Measurements from ENCODE around the gene POLR1C.
"Not testable (repeated sequence)": the region's sequence is repeated elsewhere in the genome, so short reads cannot be mapped to it uniquely, and the experiment has no call there.

Gene POLR1C

DNA sequence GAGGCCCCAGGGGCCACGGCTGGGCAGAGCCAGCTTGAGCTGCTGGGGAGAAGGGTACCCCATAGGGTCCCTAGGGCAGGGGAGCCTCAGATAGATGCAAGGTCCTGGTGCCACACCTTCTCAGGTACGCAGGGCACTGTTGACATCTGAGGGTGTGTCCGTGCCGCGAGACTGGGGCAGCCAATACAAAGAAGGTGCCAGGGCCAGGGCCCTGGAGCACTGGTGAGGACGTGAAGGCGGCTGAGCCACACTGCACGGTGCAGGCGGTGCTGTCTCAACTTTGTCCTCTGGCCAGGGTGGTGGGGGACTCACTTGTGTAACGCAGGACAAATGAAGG, 6.1 kb upstream of the POLR1C start:
- DNase-seq (ENCODE audit: low read depth) = no peak

DNA sequence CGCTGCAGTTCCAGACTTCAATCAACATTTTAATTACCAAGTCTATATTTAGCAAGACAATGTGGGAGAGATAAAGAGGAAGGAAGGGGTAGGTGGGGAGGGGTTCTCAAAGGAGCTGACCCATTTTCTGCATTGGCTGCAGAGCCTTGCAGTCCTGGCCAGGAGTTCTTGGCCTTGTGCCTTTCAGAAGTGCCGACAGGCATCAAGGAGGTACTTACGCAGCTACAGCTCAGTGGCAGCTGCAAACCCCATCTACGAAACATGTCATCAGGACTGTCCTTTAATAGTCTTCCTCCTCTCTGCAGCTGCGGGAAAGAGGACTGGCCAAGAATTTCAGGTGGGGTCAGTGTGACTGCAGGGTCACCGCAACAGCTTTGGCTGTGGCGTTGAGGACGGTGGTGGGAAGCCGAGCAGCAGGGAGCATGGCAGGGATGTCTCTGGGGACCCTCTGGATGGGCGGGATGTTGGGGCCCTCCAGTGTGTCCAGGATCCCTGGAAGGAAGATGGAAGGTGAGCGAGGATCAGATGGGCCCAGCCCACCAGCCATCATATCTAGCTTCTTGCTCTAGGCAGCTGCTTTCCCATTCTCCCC, 5.0 kb upstream of the POLR1C start:
- no peak for DNase-seq (ENCODE audit: low read depth)

DNA sequence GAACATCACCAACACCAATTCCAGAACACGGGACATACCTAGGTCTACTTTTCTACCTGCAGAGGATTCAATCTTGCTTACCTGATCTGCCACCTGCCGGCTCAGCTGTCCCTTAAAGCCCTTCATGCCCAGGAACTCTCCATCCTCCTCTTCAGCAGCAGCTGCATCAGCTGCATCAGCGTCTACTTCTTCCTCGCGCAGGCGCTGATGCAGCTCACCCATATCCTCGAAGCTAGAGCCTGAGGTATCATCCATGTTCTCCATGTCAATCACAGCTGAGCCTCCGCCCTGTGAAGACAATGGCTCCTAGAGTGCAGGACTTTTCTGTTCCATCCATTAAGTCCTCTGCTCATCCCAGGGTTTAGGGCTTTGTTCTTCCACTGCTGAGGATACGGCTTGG, 1.1 kb upstream of the POLR1C start:
- no peak for DNase-seq (ENCODE audit: low read depth)

DNA sequence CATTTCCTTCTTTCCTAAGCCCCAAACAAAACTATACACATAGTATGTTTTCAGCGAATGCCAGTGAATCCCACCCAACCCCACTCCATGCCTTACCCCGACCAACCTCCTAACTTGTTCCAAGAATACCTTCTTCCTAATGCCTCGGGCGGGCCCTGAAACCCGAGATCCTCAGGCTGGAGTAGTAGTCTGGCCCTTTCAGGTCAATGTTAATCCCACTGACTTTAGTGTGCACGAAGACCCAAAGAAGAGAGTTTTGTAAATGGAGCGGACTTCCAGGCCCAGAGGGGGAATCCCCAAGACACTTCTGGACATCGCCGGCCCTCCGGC, 557 bp upstream of the POLR1C start:
- DNase-seq (ENCODE audit: low read depth) = no peak

- no peak for DNase-seq (ENCODE audit: low read depth)
Measured at GRCh38 chr6:43517505-43518357, 842 bp downstream of the POLR1C start.

DNA sequence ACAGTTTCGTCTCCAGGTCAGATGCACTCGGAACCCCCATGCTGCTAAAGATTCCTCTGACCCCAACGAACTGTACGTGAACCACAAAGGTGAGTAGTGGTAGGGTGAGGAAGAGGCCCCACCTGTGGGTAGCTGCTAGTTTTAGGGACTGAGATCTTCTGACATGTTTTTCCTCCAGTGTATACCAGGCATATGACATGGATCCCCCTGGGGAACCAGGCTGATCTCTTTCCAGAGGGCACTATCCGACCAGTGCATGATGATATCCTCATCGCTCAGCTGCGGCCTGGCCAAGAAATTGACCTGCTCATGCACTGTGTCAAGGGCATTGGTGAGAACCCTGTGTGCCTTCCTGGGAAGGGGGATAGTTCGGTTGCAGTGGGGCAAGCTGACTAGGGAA, 3.2 kb downstream of the POLR1C start:
- DNase-seq (ENCODE audit: low read depth) = no peak

DNA sequence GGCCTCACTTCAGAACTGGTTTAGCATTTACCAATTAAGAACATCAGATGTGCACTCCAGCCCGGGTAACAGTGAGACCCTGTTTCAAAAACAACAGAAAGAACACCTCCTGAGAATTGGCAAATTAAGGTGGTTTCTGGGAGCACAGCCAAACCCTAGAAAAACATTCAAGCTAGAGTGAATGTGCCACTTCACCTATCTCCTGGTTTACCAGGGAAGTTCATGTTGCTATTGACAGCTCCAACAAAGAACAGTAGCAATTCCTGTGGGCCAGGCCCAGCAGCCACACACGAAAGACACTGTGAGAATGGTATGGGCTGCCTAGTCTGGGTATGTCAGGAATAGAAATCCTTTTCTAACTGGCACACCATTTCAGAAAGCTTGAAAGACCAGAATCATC, 4.9 kb downstream of the POLR1C start:
- no peak for DNase-seq (ENCODE audit: low read depth)

GRCh38 chr6:43522547-43523261, 5.8 kb downstream of the POLR1C start:
- no peak for DNase-seq (ENCODE audit: low read depth)

DNA sequence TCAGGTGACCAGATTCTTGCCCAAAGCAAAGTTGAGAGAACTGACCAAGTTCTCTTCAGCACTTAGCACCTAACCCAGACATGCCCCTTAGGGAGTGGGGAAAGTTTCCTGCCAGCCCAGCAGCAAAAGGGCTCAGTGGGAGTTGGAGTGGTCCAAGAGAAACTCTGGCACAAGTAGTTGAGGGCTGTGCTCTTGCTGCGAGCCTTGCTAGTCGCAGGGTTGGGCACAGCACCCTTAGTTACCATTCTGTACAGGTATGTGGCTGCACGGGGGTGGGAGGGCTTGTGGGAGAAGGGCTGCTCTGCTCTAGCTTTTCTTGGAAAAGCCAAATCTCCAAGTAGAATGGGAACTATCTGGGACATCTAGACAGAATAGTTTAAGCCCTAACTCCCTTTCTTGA, 6.4 kb downstream of the POLR1C start:
- DNase-seq (ENCODE audit: low read depth) = no peak

DNA sequence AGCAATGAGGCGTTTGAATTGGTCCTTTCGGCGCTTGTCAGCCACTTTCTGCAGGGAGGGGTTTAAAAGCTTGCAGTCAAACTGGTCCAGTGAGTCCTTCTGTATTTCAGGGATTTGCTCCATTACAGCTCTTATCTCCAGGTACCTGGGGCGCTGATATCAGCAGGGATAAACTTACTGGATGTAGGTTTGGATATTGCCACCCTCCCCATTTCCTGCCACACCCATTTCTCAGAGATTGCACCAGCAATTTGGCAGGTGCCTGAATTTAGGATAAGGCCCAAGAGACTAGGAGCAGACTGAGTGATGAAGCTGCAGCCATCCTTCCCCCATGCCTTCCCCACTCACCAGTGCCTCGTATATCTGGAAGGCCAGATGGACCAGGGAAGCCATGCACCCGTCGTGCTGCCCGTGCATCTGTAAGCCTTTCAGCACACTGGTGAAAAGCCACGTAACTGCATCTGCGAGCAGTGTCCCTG, 7.6 kb downstream of the POLR1C start:
- DNase-seq (ENCODE audit: low read depth) = no peak

GRCh38 chr6:43532201-43532600, 15.3 kb downstream of the POLR1C start:
- no peak for DNase-seq (ENCODE audit: low read depth)

GRCh38 chr6:43538986-43539385, 22.1 kb downstream of the POLR1C start:
- DNase-seq (ENCODE audit: low read depth) = not testable (repeated sequence)

- DNase-seq (ENCODE audit: low read depth) = not testable (repeated sequence)
Measured at GRCh38 chr6:43539409-43539808, 22.5 kb downstream of the POLR1C start.

GRCh38 chr6:43540507-43540906, 23.6 kb downstream of the POLR1C start:
- no peak for DNase-seq (ENCODE audit: low read depth)

GRCh38 chr6:43541774-43542471, 25.0 kb downstream of the POLR1C start:
- DNase-seq (ENCODE audit: low read depth) = no peak

GRCh38 chr6:43544461-43544860, 27.6 kb downstream of the POLR1C start:
- DNase-seq (ENCODE audit: low read depth) = no peak

DNA sequence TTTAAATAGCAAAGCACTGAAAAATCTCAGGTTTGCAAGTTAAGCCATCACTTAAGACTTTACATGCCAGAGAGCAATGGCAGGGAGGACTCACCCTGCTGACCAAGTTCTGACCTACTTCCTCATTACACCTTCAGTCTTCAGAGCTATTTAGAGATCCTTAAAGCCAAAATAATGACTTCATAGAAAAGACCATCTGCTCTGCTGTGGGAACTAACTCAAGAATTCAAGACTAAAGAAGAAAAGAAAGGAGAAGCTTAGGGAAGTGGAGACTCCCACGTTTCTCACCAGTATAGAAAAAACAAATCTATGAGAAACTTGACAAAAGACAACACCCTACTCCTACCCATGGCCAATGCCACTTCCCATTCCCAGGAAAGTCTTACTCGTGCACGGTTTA, 30.3 kb downstream of the POLR1C start:
- no peak for DNase-seq (ENCODE audit: low read depth)

- not testable (repeated sequence) for DNase-seq (ENCODE audit: low read depth)
Measured at GRCh38 chr6:43557620-43558019, 40.7 kb downstream of the POLR1C start.

DNA sequence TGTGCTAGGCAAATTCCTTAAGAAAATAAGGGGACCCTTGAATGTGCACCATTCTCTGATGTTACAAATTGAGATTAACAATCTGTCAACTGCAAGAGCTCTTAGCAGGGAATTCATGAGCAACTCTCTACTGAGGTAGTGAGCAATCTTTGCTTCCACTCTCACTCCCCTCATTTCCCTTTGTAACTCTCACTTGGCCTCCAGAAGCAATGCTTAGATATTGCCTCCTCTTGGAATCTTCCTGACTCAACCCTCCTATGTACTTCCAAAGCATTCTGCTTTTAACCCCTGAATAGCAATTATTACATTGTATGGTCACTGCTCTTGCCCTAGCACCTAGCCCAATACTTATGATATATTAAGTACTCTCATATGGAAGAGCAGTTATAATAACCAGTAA, 42.4 kb downstream of the POLR1C start:
- DNase-seq (ENCODE audit: low read depth) = no peak

DNA sequence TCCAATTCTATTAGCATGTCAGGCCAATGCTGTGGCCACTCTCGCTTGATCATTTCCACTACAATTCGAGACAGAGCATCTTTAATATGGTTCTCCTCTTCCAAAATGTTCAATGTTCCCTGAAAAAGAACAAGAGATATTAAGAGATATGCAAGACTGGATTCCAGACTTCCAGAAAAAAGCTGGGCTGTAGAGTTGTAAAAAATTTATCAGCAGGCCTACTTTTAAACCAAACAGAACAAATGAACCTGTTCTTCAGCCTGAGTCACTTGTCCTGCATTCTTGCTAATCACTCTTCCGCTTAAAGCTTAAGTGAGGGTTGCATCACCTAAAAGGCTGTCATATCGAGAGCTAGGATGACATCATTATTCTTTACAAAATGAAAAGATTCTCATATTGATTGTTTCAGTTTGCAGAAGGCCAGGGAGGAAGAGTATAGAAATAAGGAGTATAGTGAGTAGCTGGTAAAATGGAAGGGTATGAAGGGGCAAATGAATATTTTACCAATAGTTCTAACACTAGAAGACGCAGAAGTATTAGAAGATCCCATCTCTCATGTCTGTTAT, 54.1 kb downstream of the POLR1C start:
- DNase-seq (ENCODE audit: low read depth) = no peak
